Keratinocyte (primary cell): ENCODE measurements around the gene SHISA9. TPM values are rescaled to one million over a fixed set of nuclear protein-coding genes. Genes with fewer than 3 reads are reported as not detected.

ENCODE experiments used
- DNase-seq: peaks from one replicate; pipeline ENCODE4 v3.0.0-alpha.2; 2011; ENCODE audit warnings: low read depth, missing footprints, low spot score
- FAIRE-seq: peaks from 2 replicates; lab custom pipeline; 2011; peaks lifted over from hg19 to GRCh38; lab: Jason Lieb, UNC
- H2AFZ ChIP-seq: 2 replicates; pipeline ENCODE4 v1.6.0; 2012; ENCODE audit warnings: low read length, control low read depth, inconsistent platforms; ENCODE audit not compliant: control insufficient read depth
- H3K27ac ChIP-seq: 2 replicates; pipeline ENCODE4 v1.5.1; 2011; ENCODE audit warnings: low read length; ENCODE audit not compliant: control insufficient read depth, insufficient read depth
- H3K27me3 ChIP-seq: 3 replicates; pipeline ENCODE4 v1.6.0; 2011; ENCODE audit warnings: low read length; ENCODE audit not compliant: control insufficient read depth, insufficient read depth; ENCODE audit errors: extremely low read depth
- H3K36me3 ChIP-seq, 2 experiments: 2 replicates in 1 of 2; 3 replicates in 1 of 2; pipeline ENCODE4 v1.5.1; 2011; ENCODE audit warnings: low read length in 2 of 2, mild to moderate bottlenecking in 1 of 2; ENCODE audit not compliant: control insufficient read depth in 2 of 2, insufficient read depth in 2 of 2; ENCODE audit errors: extremely low read depth in 1 of 2
- H3K4me1 ChIP-seq: 3 replicates; pipeline ENCODE4 v1.5.1; 2011; ENCODE audit warnings: low read length; ENCODE audit not compliant: control insufficient read depth, insufficient read depth; ENCODE audit errors: extremely low read depth
- H3K4me2 ChIP-seq: 3 replicates; pipeline ENCODE4 v1.6.0; 2011; ENCODE audit warnings: low read depth, low read length; ENCODE audit not compliant: control insufficient read depth, insufficient read depth; ENCODE audit errors: extremely low read depth
- H3K4me3 ChIP-seq, 3 experiments: fragments of 200-600 bp in 1 of 3; sonication (generic) in 1 of 3; 2 replicates in 2 of 3; 3 replicates in 1 of 3; pipeline ENCODE4 v1.5.1; 2011 to 2016; ENCODE audit warnings: low read length in 3 of 3, mild to moderate bottlenecking in 3 of 3, control low read depth in 2 of 3, inconsistent platforms in 1 of 3, low read depth in 1 of 3, mixed read lengths in 1 of 3, mixed run types in 1 of 3, moderate library complexity in 1 of 3; ENCODE audit not compliant: control insufficient read depth in 2 of 3, insufficient read depth in 2 of 3; ENCODE audit errors: extremely low read depth in 1 of 3
- H3K79me2 ChIP-seq: 2 replicates; pipeline ENCODE4 v1.6.0; 2012; ENCODE audit warnings: low read length; ENCODE audit not compliant: control insufficient read depth, insufficient read depth
- H3K9ac ChIP-seq: 3 replicates; pipeline ENCODE4 v1.6.0; 2011; ENCODE audit warnings: low read length; ENCODE audit not compliant: control insufficient read depth, insufficient read depth; ENCODE audit errors: extremely low read depth
- H3K9me1 ChIP-seq: 3 replicates; pipeline ENCODE4 v1.6.0; 2011; ENCODE audit warnings: low read length; ENCODE audit not compliant: control insufficient read depth, insufficient read depth; ENCODE audit errors: extremely low read depth
- H3K9me3 ChIP-seq: 2 replicates; pipeline ENCODE4 v1.5.1; 2012; ENCODE audit warnings: low read depth, low read length; ENCODE audit not compliant: control insufficient read depth
- H4K20me1 ChIP-seq: 3 replicates; pipeline ENCODE4 v1.6.0; 2011; ENCODE audit warnings: low read length; ENCODE audit not compliant: control insufficient read depth, insufficient read depth; ENCODE audit errors: extremely low read depth
- EZH2 ChIP-seq: IDR thresholded peaks from one replicate; pipeline ENCODE4 v1.6.1; 2012; ENCODE audit warnings: inconsistent platforms, mild to moderate bottlenecking, low read length, moderate library complexity
- dilution Hi-C: fragments of 300-500 bp; cut with MboI; formaldehyde crosslinking; loops from one replicate; pipeline ENCODE4 v1.7.0; 2020; ENCODE audit warnings: low sequenced_read_pairs; ENCODE audit not compliant: extremely low pct_ligation_motif_present
- polyA plus RNA-seq, 5 experiments: library from polyadenylated mRNA; depleted of rRNA in 3 of 5; stranded (reverse) in 3 of 5; stranded (forward) in 1 of 5; unstranded in 1 of 5; fragments of >200 nt; gene quantifications; 1 replicate in 1 of 5; 2 replicates in 3 of 5; 3 replicates in 1 of 5; pipeline versions ENCODE4 v1.2.1 to v1.2.3, GENCODE V29; 2011 to 2012; ENCODE audit warnings: missing spikeins in 2 of 5, low read depth in 1 of 5, low replicate concordance in 1 of 5
- TF ChIP-seq, protein P1 (sequence below), 3 experiments: IDR thresholded peaks in 1 of 3; conservative IDR thresholded peaks in 1 of 3; optimal IDR thresholded peaks in 1 of 3; 2 replicates in 2 of 3; 3 replicates in 1 of 3; pipeline versions ENCODE3 to v1.5.1; 2011; ENCODE audit warnings: low read length in 3 of 3, mild to moderate bottlenecking in 3 of 3, moderate library complexity in 2 of 3, control low read depth in 1 of 3, inconsistent platforms in 1 of 3; ENCODE audit not compliant: insufficient read depth in 2 of 3; ENCODE audit errors: extremely low read depth in 1 of 3

The SHISA9 gene
- polyA plus RNA-seq, 1 donor (not counting 4 experiments of a cell fraction or from before 2014, with no cell fraction given), result 0.28 TPM

- H3K79me2 ChIP-seq, result no peaks in the 10 kb centered on the region
- no peaks in the 10 kb centered on the region for H3K36me3 ChIP-seq
- H3K27me3 ChIP-seq, result peaks cover 19% of the 10 kb centered on the region
- no peak overlapping the region for H3K27ac ChIP-seq
- no peak overlapping the region for H3K9ac ChIP-seq
- H3K9me3 ChIP-seq, result no peaks in the 10 kb centered on the region
- no peaks in the 10 kb centered on the region for H4K20me1 ChIP-seq
- H2AFZ ChIP-seq, result no peak overlapping the region
- no peak overlapping the region for H3K4me3 ChIP-seq
- dilution Hi-C loops, result no loop called here
- DNase-seq (no peak), FAIRE-seq (no peak)
- no peaks in the 10 kb centered on the region for H3K4me1 ChIP-seq
- no peaks in the 10 kb centered on the region for H3K9me1 ChIP-seq
- TF ChIP-seq, protein P1, sequence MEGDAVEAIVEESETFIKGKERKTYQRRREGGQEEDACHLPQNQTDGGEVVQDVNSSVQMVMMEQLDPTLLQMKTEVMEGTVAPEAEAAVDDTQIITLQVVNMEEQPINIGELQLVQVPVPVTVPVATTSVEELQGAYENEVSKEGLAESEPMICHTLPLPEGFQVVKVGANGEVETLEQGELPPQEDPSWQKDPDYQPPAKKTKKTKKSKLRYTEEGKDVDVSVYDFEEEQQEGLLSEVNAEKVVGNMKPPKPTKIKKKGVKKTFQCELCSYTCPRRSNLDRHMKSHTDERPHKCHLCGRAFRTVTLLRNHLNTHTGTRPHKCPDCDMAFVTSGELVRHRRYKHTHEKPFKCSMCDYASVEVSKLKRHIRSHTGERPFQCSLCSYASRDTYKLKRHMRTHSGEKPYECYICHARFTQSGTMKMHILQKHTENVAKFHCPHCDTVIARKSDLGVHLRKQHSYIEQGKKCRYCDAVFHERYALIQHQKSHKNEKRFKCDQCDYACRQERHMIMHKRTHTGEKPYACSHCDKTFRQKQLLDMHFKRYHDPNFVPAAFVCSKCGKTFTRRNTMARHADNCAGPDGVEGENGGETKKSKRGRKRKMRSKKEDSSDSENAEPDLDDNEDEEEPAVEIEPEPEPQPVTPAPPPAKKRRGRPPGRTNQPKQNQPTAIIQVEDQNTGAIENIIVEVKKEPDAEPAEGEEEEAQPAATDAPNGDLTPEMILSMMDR (optimal IDR thresholded peaks at IDR 0.05 in 1 of 3, IDR thresholded peaks at IDR 0.05 in 1 of 3, conservative IDR thresholded peaks at IDR 0.05 in 1 of 3; ENCODE audit: extremely low read depth in 1 of 3, insufficient read depth in 2 of 3, low read length in 3 of 3), result no peak
- TF ChIP-seq EZH2, result no peak
- no peak overlapping the region for H3K4me2 ChIP-seq
Measured at GRCh38 chr16:12907670-12908233, 6.4 kb downstream of the SHISA9 start.

- H4K20me1 ChIP-seq, result no peaks in the 10 kb centered on the region
- no peak for TF ChIP-seq EZH2
- TF ChIP-seq, protein P1 (optimal IDR thresholded peaks at IDR 0.05 in 1 of 3, IDR thresholded peaks at IDR 0.05 in 1 of 3, conservative IDR thresholded peaks at IDR 0.05 in 1 of 3; ENCODE audit: extremely low read depth in 1 of 3, insufficient read depth in 2 of 3, low read length in 3 of 3), result no peak
- H3K36me3 ChIP-seq, result no peaks in the 10 kb centered on the region
- H3K4me3 ChIP-seq, result no peak overlapping the region
- no peak overlapping the region for H3K9ac ChIP-seq
- no peak overlapping the region for H2AFZ ChIP-seq
- no peaks in the 10 kb centered on the region for H3K27me3 ChIP-seq
- DNase-seq (no peak), FAIRE-seq (no peak)
- no peaks in the 10 kb centered on the region for H3K79me2 ChIP-seq
- H3K4me1 ChIP-seq, result no peaks in the 10 kb centered on the region
- no peak overlapping the region for H3K27ac ChIP-seq
- dilution Hi-C loops, result no loop called here
- no peaks in the 10 kb centered on the region for H3K9me1 ChIP-seq
- H3K4me2 ChIP-seq, result no peak overlapping the region
- no peaks in the 10 kb centered on the region for H3K9me3 ChIP-seq
Measured at GRCh38 chr16:12917246-12917645, 15.8 kb downstream of the SHISA9 start.
